Natural killer cell (primary cell): ENCODE measurements around the gene SPC24. TPM values are rescaled to one million over a fixed set of nuclear protein-coding genes. Genes with fewer than 3 reads are reported as not detected.
"Not testable (repeated sequence)": the region's sequence is repeated elsewhere in the genome, so short reads cannot be mapped to it uniquely, and the experiment has no call there.

Source experiments
- ATAC-seq, 3 donors: fragments of 150-1000 bp in 2 of 3; fragments of 200-7000 bp in 1 of 3; cut with Tn5 transposase; 1 replicate in 1 of 3; 2 replicates in 2 of 3; pipeline ENCODE4 v1.10.0; 2021; ENCODE audit warnings: mild to moderate bottlenecking in 2 of 3, moderate library complexity in 2 of 3
- DNase-seq, 2 donors: peaks; one replicate each; pipeline versions ENCODE4 v3.0.0 to v3.0.0-alpha.2; 2013 to 2021; ENCODE audit warnings: mixed read lengths in 1 of 2
- H3K27ac ChIP-seq: one replicate; pipeline ENCODE4 v1.5.1; 2013; ENCODE audit warnings: mild to moderate bottlenecking, low read length
- H3K27me3 ChIP-seq: one replicate; pipeline ENCODE4 v1.6.1; 2013; ENCODE audit warnings: low read length; ENCODE audit not compliant: control insufficient read depth, insufficient read depth
- H3K36me3 ChIP-seq: one replicate; pipeline ENCODE4 v1.6.1; 2013; ENCODE audit warnings: low read length; ENCODE audit not compliant: control insufficient read depth, insufficient read depth
- H3K4me1 ChIP-seq: one replicate; pipeline ENCODE4 v1.6.1; 2013; ENCODE audit warnings: low read length; ENCODE audit not compliant: control insufficient read depth, insufficient read depth
- H3K4me3 ChIP-seq: one replicate; pipeline ENCODE4 v1.5.1; 2013; ENCODE audit warnings: low read length
- H3K9me3 ChIP-seq: one replicate; pipeline ENCODE4 v1.6.1; 2013; ENCODE audit warnings: low read length; ENCODE audit not compliant: control insufficient read depth, insufficient read depth
- H3K27ac Mint-ChIP-seq, 2 donors: one replicate each; pipeline ENCODE4 v1.8.0; 2022; ENCODE audit warnings: mild to moderate bottlenecking in 2 of 2, mixed read lengths in 2 of 2, moderate library complexity in 1 of 2
- H3K27me3 Mint-ChIP-seq, 2 donors: one replicate each; pipeline ENCODE4 v1.8.0; 2022; ENCODE audit warnings: low read depth in 2 of 2, mixed read lengths in 2 of 2
- H3K36me3 Mint-ChIP-seq: one replicate; pipeline ENCODE4 v1.8.0; 2022; ENCODE audit warnings: mixed read lengths
- H3K4me1 Mint-ChIP-seq, 2 donors: one replicate each; pipeline ENCODE4 v1.8.0; 2022; ENCODE audit warnings: mixed read lengths in 2 of 2
- H3K4me3 Mint-ChIP-seq: one replicate; pipeline ENCODE4 v1.8.0; 2022; ENCODE audit warnings: mild to moderate bottlenecking, moderate library complexity, mixed read lengths
- H3K9me3 Mint-ChIP-seq, 2 donors: one replicate each; pipeline ENCODE4 v1.8.0; 2022; ENCODE audit warnings: mixed read lengths in 2 of 2
- WGBS: methylation state at CpG from one replicate; pipeline ENCODE4 v1.1.7; 2013; ENCODE audit warnings: missing lambda C conversion rate; ENCODE audit not compliant: insufficient coverage; 5-methylcytosine and 5-hydroxymethylcytosine counted together
- intact Hi-C: fragments of 100-400 bp; cut with micrococcal nuclease; formaldehyde crosslinking; loops from one replicate; pipeline ENCODE4 v1.14.2; 2022
- total RNA-seq, 4 donors: library from RNA; stranded (reverse); fragments of 120-200 nt in 1 of 4; gene quantifications; one replicate each; pipeline versions ENCODE4 v1.2.3 to v1.2.4, GENCODE V29; 2013 to 2022
- TF ChIP-seq, protein P1 (sequence below): fragments of 200-600 bp; IDR thresholded peaks from one replicate; pipeline ENCODE4 v1.8.0; 2022; ENCODE audit warnings: antibody characterized with exemption

The SPC24 gene
- total RNA-seq, 3 donors from 2014 or later (not counting 1 experiment from before 2014, with no cell fraction given) = 1.7 to 6.1 (median 4.1) TPM

DNA sequence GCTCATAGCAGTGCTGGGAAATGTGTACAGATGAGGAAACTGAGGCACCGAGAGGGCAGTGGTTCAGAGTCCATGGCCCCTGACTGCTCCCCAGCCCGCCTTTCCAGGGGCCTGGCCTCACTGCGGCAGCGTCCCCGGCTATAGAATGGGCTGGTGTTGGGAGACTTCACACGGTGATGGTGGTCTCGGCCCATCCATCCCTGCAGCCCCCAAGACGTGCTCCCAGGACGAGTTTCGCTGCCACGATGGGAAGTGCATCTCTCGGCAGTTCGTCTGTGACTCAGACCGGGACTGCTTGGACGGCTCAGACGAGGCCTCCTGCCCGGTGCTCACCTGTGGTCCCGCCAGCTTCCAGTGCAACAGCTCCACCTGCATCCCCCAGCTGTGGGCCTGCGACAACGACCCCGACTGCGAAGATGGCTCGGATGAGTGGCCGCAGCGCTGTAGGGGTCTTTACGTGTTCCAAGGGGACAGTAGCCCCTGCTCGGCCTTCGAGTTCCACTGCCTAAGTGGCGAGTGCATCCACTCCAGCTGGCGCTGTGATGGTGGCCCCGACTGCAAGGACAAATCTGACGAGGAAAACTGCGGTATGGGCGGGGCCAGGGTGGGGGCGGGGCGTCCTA, 50.5 kb downstream of the SPC24 start:
- Histone ChIP-seq H3K4me3 (no peak overlapping the region), H3K9me3 (no peaks in the 10 kb centered on the region), H3K36me3 (peaks cover 43% of the 10 kb centered on the region), H3K4me1 (peaks cover 2% of the 10 kb centered on the region), H3K27ac (no peak overlapping the region), H3K27me3 (no peaks in the 10 kb centered on the region)
- Mint-ChIP-seq H3K9me3 (no peaks in the 10 kb centered on the region), H3K4me3 (no peak overlapping the region), H3K27ac (no peak overlapping the region), H3K4me1 (peaks cover 2% of the 10 kb centered on the region in 2 donors), H3K27me3 (no peaks in the 10 kb centered on the region), H3K36me3 (no peaks in the 10 kb centered on the region)
- ATAC-seq = peak in 1 of 3 donors; percentile 24
- no peak for DNase-seq
- intact Hi-C loops = no loop called here
- TF ChIP-seq, protein P1, sequence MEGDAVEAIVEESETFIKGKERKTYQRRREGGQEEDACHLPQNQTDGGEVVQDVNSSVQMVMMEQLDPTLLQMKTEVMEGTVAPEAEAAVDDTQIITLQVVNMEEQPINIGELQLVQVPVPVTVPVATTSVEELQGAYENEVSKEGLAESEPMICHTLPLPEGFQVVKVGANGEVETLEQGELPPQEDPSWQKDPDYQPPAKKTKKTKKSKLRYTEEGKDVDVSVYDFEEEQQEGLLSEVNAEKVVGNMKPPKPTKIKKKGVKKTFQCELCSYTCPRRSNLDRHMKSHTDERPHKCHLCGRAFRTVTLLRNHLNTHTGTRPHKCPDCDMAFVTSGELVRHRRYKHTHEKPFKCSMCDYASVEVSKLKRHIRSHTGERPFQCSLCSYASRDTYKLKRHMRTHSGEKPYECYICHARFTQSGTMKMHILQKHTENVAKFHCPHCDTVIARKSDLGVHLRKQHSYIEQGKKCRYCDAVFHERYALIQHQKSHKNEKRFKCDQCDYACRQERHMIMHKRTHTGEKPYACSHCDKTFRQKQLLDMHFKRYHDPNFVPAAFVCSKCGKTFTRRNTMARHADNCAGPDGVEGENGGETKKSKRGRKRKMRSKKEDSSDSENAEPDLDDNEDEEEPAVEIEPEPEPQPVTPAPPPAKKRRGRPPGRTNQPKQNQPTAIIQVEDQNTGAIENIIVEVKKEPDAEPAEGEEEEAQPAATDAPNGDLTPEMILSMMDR = no peak
- WGBS = 96% methylated on average over 36 of the region's 36 CpGs

DNA sequence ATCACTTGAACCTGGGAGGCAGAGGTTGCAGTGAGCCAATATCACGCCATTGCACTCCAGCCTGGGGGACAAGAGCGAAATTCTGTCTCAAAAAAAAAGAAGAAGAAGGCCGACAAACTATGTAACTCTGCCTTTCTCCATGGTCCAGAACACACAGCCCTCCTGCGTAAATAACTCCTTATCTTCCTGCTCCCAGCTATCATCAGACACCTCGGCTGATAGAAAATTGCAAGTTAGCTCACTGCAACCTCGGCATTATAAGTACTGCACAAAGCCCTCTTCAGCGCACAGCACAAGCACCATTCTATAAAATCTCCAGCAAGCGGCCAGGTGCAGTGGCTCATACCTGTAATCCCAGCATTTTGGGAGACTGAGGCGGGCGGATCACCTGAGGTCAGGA, 51.9 kb downstream of the SPC24 start:
- intact Hi-C loops, H3K4me1 Mint-ChIP-seq, H3K36me3 Mint-ChIP-seq, ATAC-seq, H3K27ac Mint-ChIP-seq, H3K27me3 ChIP-seq, H3K4me3 ChIP-seq, H3K9me3 Mint-ChIP-seq, H3K27ac ChIP-seq, H3K4me1 ChIP-seq, H3K9me3 ChIP-seq, DNase-seq, H3K27me3 Mint-ChIP-seq, H3K4me3 Mint-ChIP-seq: not testable (repeated sequence)
- WGBS = 96% methylated on average over 10 of the region's 10 CpGs
- H3K36me3 ChIP-seq = peaks cover 42% of the 10 kb centered on the region

DNA sequence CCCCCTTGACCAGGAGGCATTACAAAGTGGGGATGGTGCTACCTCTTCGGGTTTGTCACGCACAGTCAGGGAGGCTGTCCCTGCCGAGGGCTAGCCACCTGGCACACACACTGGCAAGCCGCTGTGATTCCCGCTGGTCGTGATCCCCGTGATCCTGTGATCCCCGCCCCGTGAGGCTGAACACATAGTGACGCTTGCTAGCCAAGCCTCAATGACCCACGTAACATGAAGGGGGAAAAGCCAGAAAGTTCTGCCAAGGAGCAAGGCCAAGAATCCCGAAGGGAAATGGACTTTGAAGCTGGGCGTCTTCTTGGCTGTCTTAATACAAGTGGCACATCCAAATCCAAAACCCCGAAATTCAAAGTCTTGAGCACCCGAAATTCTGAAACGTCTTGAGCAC, 52.6 kb downstream of the SPC24 start:
- Histone ChIP-seq H3K4me1 (peaks cover 4% of the 10 kb centered on the region), H3K27ac (no peak overlapping the region), H3K4me3 (no peak overlapping the region), H3K9me3 (no peaks in the 10 kb centered on the region), H3K36me3 (peaks cover 39% of the 10 kb centered on the region), H3K27me3 (no peaks in the 10 kb centered on the region)
- no peaks in the 10 kb centered on the region for H3K27me3 Mint-ChIP-seq
- TF ChIP-seq, protein P1 = no peak
- ATAC-seq = no peak
- peak overlapping the region in 1 of 2 donors; percentile 41 for H3K27ac Mint-ChIP-seq
- H3K4me3 Mint-ChIP-seq = no peak overlapping the region
- no peak for DNase-seq
- H3K9me3 Mint-ChIP-seq = peaks cover 0 to 3% of the 10 kb centered on the region in 2 donors
- H3K4me1 Mint-ChIP-seq = peaks cover 8% of the 10 kb centered on the region in 2 donors
- intact Hi-C loops = no loop called here
- WGBS = 97% methylated on average over 16 of the region's 16 CpGs
- H3K36me3 Mint-ChIP-seq = no peaks in the 10 kb centered on the region

GRCh38 chr19:11101057-11101456, 54.5 kb downstream of the SPC24 start:
- Mint-ChIP-seq H3K27me3 (no peaks in the 10 kb centered on the region), H3K36me3 (no peaks in the 10 kb centered on the region), H3K4me1 (peaks cover 14 to 15% of the 10 kb centered on the region in 2 donors), H3K27ac (no peak overlapping the region), H3K9me3 (peaks cover 0 to 3% of the 10 kb centered on the region in 2 donors), H3K4me3 (no peak overlapping the region)
- WGBS = 100% methylated on average over 5 of the region's 5 CpGs
- no peaks in the 10 kb centered on the region for H3K9me3 ChIP-seq
- peaks cover 28% of the 10 kb centered on the region for H3K36me3 ChIP-seq
- H3K4me3 ChIP-seq = no peak overlapping the region
- intact Hi-C loops = no loop called here
- H3K27me3 ChIP-seq = no peaks in the 10 kb centered on the region
- H3K4me1 ChIP-seq = peaks cover 23% of the 10 kb centered on the region
- no peak overlapping the region for H3K27ac ChIP-seq
- DNase-seq = no peak
- TF ChIP-seq, protein P1 = no peak
- ATAC-seq = no peak
